ENCODE measurements around the gene RNF227. TPM values are rescaled to one million over a fixed set of nuclear protein-coding genes. Genes with fewer than 3 reads are reported as not detected.

Gene RNF227
- total RNA-seq, 1 experiment from 2014 or later: 5.0 TPM

DNA sequence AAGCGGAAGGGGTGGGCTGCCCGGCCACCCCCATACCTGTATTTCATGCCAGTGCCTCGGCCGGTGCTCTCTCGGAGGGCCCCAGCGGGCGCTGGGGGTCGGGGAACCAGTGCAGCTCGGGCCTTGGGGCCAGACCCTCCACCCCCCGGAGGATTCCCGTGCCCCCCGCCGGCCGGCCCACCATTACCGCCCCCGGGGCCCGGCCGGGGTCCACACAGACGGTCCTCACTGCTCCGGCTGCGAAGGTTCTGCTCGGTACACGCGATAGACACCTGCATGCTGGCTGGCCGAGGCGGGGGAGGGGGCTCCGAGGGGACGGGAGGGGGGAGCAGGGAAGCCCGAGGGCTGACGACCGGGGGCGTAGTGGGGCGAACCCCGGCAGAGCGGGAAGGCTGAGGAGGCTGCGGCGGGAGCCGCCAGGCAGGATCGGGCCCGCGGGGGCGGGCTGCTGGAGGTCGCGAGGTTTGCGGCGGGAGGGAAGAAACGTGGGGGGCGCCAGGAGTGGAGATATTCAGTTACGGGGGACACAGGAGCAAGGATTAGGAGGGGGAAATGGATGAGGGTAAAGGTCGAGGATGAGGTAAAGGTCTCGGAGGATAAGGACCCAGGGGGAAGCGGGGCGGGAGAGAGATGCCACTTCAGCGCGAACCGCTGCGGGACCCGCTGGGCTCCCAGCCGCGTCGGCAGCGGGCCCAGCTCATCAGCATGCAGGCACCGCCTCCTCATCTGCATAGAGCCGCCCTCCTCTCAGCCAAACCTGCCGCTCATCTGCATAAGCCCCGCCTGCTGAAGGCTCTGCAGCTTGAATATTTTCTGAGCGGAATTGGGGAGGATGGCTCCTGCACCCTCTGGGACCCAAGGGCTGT lies 13.3 kb upstream of the RNF227 start, which contains the start of gene KCNAB3:
Gene KCNAB3 (minus strand): TSS at position 699 of the 866 bp plus-strand sequence. CDS start 421 bp downstream, at position 278.
- Mint-ChIP-seq H3K27me3 (ENCODE audit: insufficient read depth, unreplicated experiment) (no peaks in the 10 kb centered on the region), H3K27ac (ENCODE audit: unreplicated experiment) (no peak within 1 kb of the TSS), H3K36me3 (ENCODE audit: insufficient read depth, unreplicated experiment) (peaks cover 6% of the 10 kb centered on the region), H3K4me1 (ENCODE audit: low read depth, unreplicated experiment) (peaks cover 11% of the 10 kb centered on the region), H3K9me3 (ENCODE audit: unreplicated experiment) (no peaks in the 10 kb centered on the region), H3K4me3 (ENCODE audit: unreplicated experiment) (peak within 1 kb of the TSS; percentile 99)
- Histone ChIP-seq H3K27me3 (replicated peaks; ENCODE audit: control insufficient read depth, insufficient read depth, low read length) (no peaks in the 10 kb centered on the region), H3K9me3 (no peaks in the 10 kb centered on the region), H3K4me3 (ENCODE audit: low read depth, low read length) (no peak within 1 kb of the TSS), H3K4me1 (0 out of 2 replicates have a peak, but pooled peaks cover 2% of the 10 kb centered on the region), H3K36me3 (ENCODE audit: control insufficient read depth, insufficient read depth, low read length) (no peaks in the 10 kb centered on the region)
- no TSS peak for BruUV-seq (replicated peaks)
- CTCF ChIA-PET: no interaction called here
- intact Hi-C loops (cut with micrococcal nuclease; ENCODE audit: unreplicated experiment): loop anchor here (5.0 kb wide), 1 partner anchor 63 kb away; no protein-coding TSS in a partner anchor
- TF ChIP-seq, protein P1, sequence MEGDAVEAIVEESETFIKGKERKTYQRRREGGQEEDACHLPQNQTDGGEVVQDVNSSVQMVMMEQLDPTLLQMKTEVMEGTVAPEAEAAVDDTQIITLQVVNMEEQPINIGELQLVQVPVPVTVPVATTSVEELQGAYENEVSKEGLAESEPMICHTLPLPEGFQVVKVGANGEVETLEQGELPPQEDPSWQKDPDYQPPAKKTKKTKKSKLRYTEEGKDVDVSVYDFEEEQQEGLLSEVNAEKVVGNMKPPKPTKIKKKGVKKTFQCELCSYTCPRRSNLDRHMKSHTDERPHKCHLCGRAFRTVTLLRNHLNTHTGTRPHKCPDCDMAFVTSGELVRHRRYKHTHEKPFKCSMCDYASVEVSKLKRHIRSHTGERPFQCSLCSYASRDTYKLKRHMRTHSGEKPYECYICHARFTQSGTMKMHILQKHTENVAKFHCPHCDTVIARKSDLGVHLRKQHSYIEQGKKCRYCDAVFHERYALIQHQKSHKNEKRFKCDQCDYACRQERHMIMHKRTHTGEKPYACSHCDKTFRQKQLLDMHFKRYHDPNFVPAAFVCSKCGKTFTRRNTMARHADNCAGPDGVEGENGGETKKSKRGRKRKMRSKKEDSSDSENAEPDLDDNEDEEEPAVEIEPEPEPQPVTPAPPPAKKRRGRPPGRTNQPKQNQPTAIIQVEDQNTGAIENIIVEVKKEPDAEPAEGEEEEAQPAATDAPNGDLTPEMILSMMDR (IDR thresholded peaks at IDR 0.05; ENCODE audit: insufficient read depth in 1 of 2, low read depth in 1 of 2, low read length in 1 of 2, severe bottlenecking in 1 of 2, unreplicated experiment in 1 of 2): no peak
- DNase-seq: no peak
- POLR2A ChIA-PET: no interaction called here

DNA sequence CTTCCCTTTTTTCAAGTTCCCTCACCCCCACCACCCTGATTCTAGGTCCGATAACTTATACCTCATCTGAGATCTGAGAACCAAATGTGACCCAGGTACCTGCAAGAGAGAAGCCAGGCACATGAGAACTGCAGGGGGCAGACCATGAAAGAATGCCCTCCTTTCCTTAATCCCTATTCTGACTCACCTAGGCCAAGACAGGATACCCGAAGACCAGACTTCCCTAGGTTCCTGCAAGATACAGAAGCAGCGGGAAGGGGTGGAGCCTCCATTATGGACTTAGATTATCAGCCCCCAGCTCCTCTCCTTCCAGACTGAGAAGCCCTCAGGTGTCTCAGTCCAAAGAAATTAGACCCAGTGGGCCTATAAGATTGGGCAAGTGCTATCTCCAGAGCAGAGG lies 11.5 kb upstream of the RNF227 start:
- Histone ChIP-seq H3K9me3 (no peaks in the 10 kb centered on the region), H3K4me1 (no peaks in the 10 kb centered on the region), H3K36me3 (ENCODE audit: control insufficient read depth, insufficient read depth, low read length) (no peaks in the 10 kb centered on the region), H3K27me3 (replicated peaks; ENCODE audit: control insufficient read depth, insufficient read depth, low read length) (no peaks in the 10 kb centered on the region), H3K4me3 (ENCODE audit: low read depth, low read length) (no peak overlapping the region)
- ChIA-PET POLR2A (no interaction called here), CTCF (no interaction called here)
- Mint-ChIP-seq H3K27me3 (ENCODE audit: insufficient read depth, unreplicated experiment) (no peaks in the 10 kb centered on the region), H3K36me3 (ENCODE audit: insufficient read depth, unreplicated experiment) (peaks cover 6% of the 10 kb centered on the region), H3K27ac (ENCODE audit: unreplicated experiment) (no peak overlapping the region), H3K4me1 (ENCODE audit: low read depth, unreplicated experiment) (no peaks in the 10 kb centered on the region), H3K4me3 (ENCODE audit: unreplicated experiment) (no peak overlapping the region), H3K9me3 (ENCODE audit: unreplicated experiment) (no peaks in the 10 kb centered on the region)
- DNase-seq: no peak
- TF ChIP-seq, protein P1 (IDR thresholded peaks at IDR 0.05; ENCODE audit: insufficient read depth in 1 of 2, low read depth in 1 of 2, low read length in 1 of 2, severe bottlenecking in 1 of 2, unreplicated experiment in 1 of 2): no peak
- intact Hi-C loops (cut with micrococcal nuclease; ENCODE audit: unreplicated experiment): no loop called here
- BruUV-seq (replicated peaks): no TSS peak

DNA sequence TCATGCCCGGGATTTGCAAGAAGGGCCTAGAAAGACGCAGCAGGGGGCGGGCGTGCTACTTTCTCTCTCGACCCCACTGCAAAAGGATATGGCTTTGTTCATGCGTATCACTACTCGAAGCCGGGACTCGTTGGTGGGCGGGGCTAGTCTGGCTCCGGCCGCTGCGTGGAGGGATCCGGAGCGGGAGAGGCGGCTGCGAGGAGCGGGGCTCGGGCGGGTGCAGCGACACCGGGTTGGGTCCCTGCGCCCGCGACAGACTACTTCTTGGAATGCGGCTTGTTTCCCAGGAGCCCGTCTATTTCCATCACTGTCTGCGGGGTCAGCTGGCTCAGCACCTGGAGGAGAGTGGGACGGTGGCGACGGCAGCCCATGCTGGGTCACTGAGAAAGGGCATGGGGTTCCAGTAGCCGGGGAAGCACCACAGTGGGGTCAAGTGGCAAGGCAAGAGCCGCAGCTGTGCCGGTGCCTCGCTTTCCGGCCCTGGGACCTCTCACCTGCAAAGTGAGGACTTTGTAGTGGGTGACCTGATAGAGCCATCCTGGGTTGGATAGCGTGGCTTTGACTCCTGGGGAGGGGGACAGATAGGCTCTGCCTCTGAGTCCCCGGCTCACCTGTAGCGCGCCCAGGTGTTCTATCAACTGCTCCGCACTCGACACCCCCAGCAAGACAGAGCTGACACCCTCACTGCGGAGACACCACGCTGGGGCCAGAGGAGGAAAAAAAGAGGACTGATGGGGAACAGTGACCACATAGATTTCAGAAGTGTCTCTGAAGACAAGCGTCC lies 6.9 kb upstream of the RNF227 start:
- no TSS peak for BruUV-seq (replicated peaks)
- H3K36me3 Mint-ChIP-seq (ENCODE audit: insufficient read depth, unreplicated experiment): no peaks in the 10 kb centered on the region
- no peaks in the 10 kb centered on the region for H3K9me3 ChIP-seq
- no peaks in the 10 kb centered on the region for H3K27me3 ChIP-seq (replicated peaks; ENCODE audit: control insufficient read depth, insufficient read depth, low read length)
- H3K27ac Mint-ChIP-seq (ENCODE audit: unreplicated experiment): peak overlapping the region; percentile 47
- intact Hi-C loops (cut with micrococcal nuclease; ENCODE audit: unreplicated experiment): no loop called here
- no peaks in the 10 kb centered on the region for H3K4me1 Mint-ChIP-seq (ENCODE audit: low read depth, unreplicated experiment)
- peak overlapping the region; percentile 70 for H3K4me3 Mint-ChIP-seq (ENCODE audit: unreplicated experiment)
- no peaks in the 10 kb centered on the region for H3K9me3 Mint-ChIP-seq (ENCODE audit: unreplicated experiment)
- peak overlapping the region; percentile 30 for H3K4me3 ChIP-seq (ENCODE audit: low read depth, low read length)
- H3K27me3 Mint-ChIP-seq (ENCODE audit: insufficient read depth, unreplicated experiment): no peaks in the 10 kb centered on the region
- no peaks in the 10 kb centered on the region for H3K36me3 ChIP-seq (ENCODE audit: control insufficient read depth, insufficient read depth, low read length)
- DNase-seq: peak; percentile 74 to 76
- ChIA-PET CTCF (interaction anchor here (1.0 kb wide), 2 partner anchors 66 to 67 kb away, joined by 3 to 4 read pairs; no protein-coding TSS in a partner anchor), POLR2A (no interaction called here)
- TF ChIP-seq, protein P1 (IDR thresholded peaks at IDR 0.05; ENCODE audit: insufficient read depth in 1 of 2, low read depth in 1 of 2, low read length in 1 of 2, severe bottlenecking in 1 of 2, unreplicated experiment in 1 of 2): peak in 1 of 2 experiments; percentile 5
- no peaks in the 10 kb centered on the region for H3K4me1 ChIP-seq
